DND-41 (cell line): ENCODE measurements around the gene TMC5.

Source experiments
- ATAC-seq: fragments of 200-7000 bp; cut with Tn5 transposase; 3 replicates; pipeline ENCODE4 v1.9.1; 2021; ENCODE audit warnings: low read depth; ENCODE audit not compliant: insufficient read depth
- DNase-seq: peaks from one replicate; pipeline ENCODE4 v3.0.0-alpha.2; 2020
- H2AFZ ChIP-seq: 2 replicates; pipeline ENCODE4 v1.6.0; 2012; ENCODE audit warnings: low read depth, low read length
- H3K27ac ChIP-seq: 2 replicates; pipeline ENCODE4 v1.5.1; 2012; ENCODE audit warnings: low read length, inconsistent platforms
- H3K27me3 ChIP-seq: fragments of 200-600 bp; sonication (generic); 2 replicates; pipeline ENCODE4 v1.6.0; 2012; ENCODE audit warnings: low read length, mild to moderate bottlenecking, inconsistent platforms; ENCODE audit not compliant: insufficient read depth, poor library complexity
- H3K36me3 ChIP-seq: 2 replicates; pipeline ENCODE4 v1.5.1; 2012; ENCODE audit warnings: low read length, inconsistent platforms; ENCODE audit not compliant: insufficient read depth
- H3K4me1 ChIP-seq: 2 replicates; pipeline ENCODE4 v1.5.1; 2012; ENCODE audit warnings: mild to moderate bottlenecking, low read length; ENCODE audit not compliant: insufficient read depth
- H3K4me2 ChIP-seq: 2 replicates; pipeline ENCODE4 v1.6.0; 2012; ENCODE audit warnings: mild to moderate bottlenecking, moderate library complexity, low read length, inconsistent platforms; ENCODE audit not compliant: insufficient read depth
- H3K4me3 ChIP-seq, 2 experiments: fragments of 200-600 bp in 1 of 2; shearing (Covaris generic) in 1 of 2; 2 replicates each; pipeline ENCODE4 v1.5.1; 2012 to 2016; ENCODE audit warnings: inconsistent platforms in 2 of 2, low read length in 2 of 2, mild to moderate bottlenecking in 2 of 2, low read depth in 1 of 2, moderate library complexity in 1 of 2
- H3K79me2 ChIP-seq: 2 replicates; pipeline ENCODE4 v1.6.0; 2012; ENCODE audit warnings: low read length, inconsistent platforms; ENCODE audit not compliant: insufficient read depth
- H3K9ac ChIP-seq: 2 replicates; pipeline ENCODE4 v1.6.0; 2012; ENCODE audit warnings: low read depth, mild to moderate bottlenecking, inconsistent platforms, low read length, moderate library complexity
- H3K9me3 ChIP-seq: 2 replicates; pipeline ENCODE4 v1.5.1; 2012; ENCODE audit warnings: low read length, moderate library complexity, mild to moderate bottlenecking, inconsistent platforms; ENCODE audit not compliant: insufficient read depth, severe bottlenecking
- H4K20me1 ChIP-seq: 2 replicates; pipeline ENCODE4 v1.6.0; 2012; ENCODE audit warnings: low read length; ENCODE audit not compliant: insufficient read depth
- CTCF ChIP-seq: IDR thresholded peaks from 2 replicates; pipeline ENCODE4 v1.5.1; 2012; ENCODE audit warnings: borderline replicate concordance, low read length, moderate library complexity, mild to moderate bottlenecking; ENCODE audit not compliant: poor library complexity, severe bottlenecking; ENCODE audit errors: extremely low read depth
- EZH2 ChIP-seq: IDR thresholded peaks from 3 replicates; pipeline ENCODE4 v1.6.1; 2012; ENCODE audit warnings: borderline replicate concordance, low read depth, mild to moderate bottlenecking, moderate library complexity, low read length, inconsistent platforms; ENCODE audit not compliant: severe bottlenecking

The TMC5 gene

GRCh38 chr16:19499481-19499880 is 81.8 kb downstream of the TMC5 start:
- DNase-seq (no peak), ATAC-seq (no peak)
- Histone ChIP-seq H3K9me3 (no peaks in the 10 kb centered on the region), H2AFZ (no peak overlapping the region), H3K4me3 (no peak overlapping the region), H3K79me2 (no peaks in the 10 kb centered on the region), H3K9ac (no peak overlapping the region), H4K20me1 (peaks cover 2% of the 10 kb centered on the region; the same call in 1 of the 2 replicates), H3K4me2 (no peak overlapping the region), H3K27ac (no peak overlapping the region), H3K4me1 (no peaks in the 10 kb centered on the region), H3K27me3 (no peaks in the 10 kb centered on the region), H3K36me3 (peaks cover 51% of the 10 kb centered on the region)
- TF ChIP-seq CTCF (no peak), EZH2 (no peak)

- Histone ChIP-seq H3K27ac (no peak overlapping the region), H3K9me3 (no peaks in the 10 kb centered on the region), H3K36me3 (peaks cover 77% of the 10 kb centered on the region), H4K20me1 (peaks cover 2% of the 10 kb centered on the region; the same call in 1 of the 2 replicates), H3K27me3 (no peaks in the 10 kb centered on the region), H3K4me2 (no peak overlapping the region), H3K4me3 (no peak overlapping the region), H3K4me1 (no peaks in the 10 kb centered on the region), H3K9ac (no peak overlapping the region), H2AFZ (no peak overlapping the region), H3K79me2 (no peaks in the 10 kb centered on the region)
- TF ChIP-seq EZH2 (no peak), CTCF (peak; percentile 87)
- DNase-seq (peak; percentile 71), ATAC-seq (peak; percentile 88)
Measured at GRCh38 chr16:19502395-19503131, 84.9 kb downstream of the TMC5 start.

- Histone ChIP-seq H3K79me2 (no peaks in the 10 kb centered on the region), H3K27ac (no peak overlapping the region), H3K27me3 (no peaks in the 10 kb centered on the region), H2AFZ (no peak overlapping the region), H3K4me3 (no peak overlapping the region), H4K20me1 (peaks cover 2% of the 10 kb centered on the region; the same call in 1 of the 2 replicates), H3K36me3 (peaks cover 83% of the 10 kb centered on the region), H3K9me3 (no peaks in the 10 kb centered on the region), H3K4me1 (no peaks in the 10 kb centered on the region), H3K9ac (no peak overlapping the region), H3K4me2 (no peak overlapping the region)
- DNase-seq, result no peak
- TF ChIP-seq EZH2, result no peak
- peak; percentile 2 for TF ChIP-seq CTCF
- ATAC-seq, result no peak
Measured at GRCh38 chr16:19503461-19504075, 85.9 kb downstream of the TMC5 start.
